ENCODE results near the gene TRIP12.

DNA sequence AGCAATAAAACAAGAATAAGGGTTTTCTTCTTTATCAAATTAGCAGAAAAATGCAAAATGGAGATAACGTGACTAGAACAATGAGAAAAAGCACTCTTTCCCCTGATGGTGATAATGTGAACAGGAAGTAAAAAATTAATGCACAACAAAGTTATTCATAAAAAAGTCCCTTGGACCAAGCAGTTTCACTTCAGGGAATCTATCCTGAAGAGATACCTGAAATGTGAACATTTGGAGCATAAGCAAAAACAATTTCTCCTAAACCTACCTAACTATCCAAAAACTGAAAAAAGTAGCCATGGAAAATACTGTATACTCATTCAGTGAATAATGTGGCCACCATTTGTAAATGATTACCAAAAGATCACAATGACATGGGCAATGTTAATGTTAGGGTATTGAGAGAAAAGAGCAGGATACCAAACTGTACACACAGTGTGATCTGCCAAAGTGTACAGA is 48.7 kb downstream of the TRIP12 start:
- TF ChIP-seq ZNF143 (CRISPR knock-in tag; IDR thresholded peaks at IDR 0.05) (no peak), POLR2AphosphoS5 (IDR thresholded peaks at IDR 0.05; ENCODE audit: low read depth, low read length) (no peak), ISL2 (CRISPR knock-in tag; IDR thresholded peaks at IDR 0.05) (no peak), ZNF34 (CRISPR knock-in tag; IDR thresholded peaks at IDR 0.05; ENCODE audit: borderline replicate concordance) (no peak)
